Hepatocyte (in vitro differentiated cells): ENCODE results near the gene PCDHB6. TPM values are rescaled to one million over a fixed set of nuclear protein-coding genes. Genes with fewer than 3 reads are reported as not detected.
"Not testable (repeated sequence)": the region's sequence is repeated elsewhere in the genome, so short reads cannot be mapped to it uniquely, and the experiment has no call there.

ENCODE experiments used
- DNase-seq: peaks from one replicate; pipeline ENCODE4 v3.0.0-alpha.2; 2016; ENCODE audit warnings: low spot score
- H2AFZ ChIP-seq: fragments of 200-600 bp; sonication (generic); 2 replicates; pipeline ENCODE4 v1.6.0; 2016; ENCODE audit warnings: antibody characterized with exemption, mild to moderate bottlenecking
- H3K27ac ChIP-seq: fragments of 200-600 bp; sonication (generic); 2 replicates; pipeline ENCODE4 v1.5.1; 2016; ENCODE audit warnings: mild to moderate bottlenecking
- H3K27me3 ChIP-seq: fragments of 200-600 bp; sonication (generic); 2 replicates; pipeline ENCODE4 v1.6.1; 2016
- H3K36me3 ChIP-seq: fragments of 200-600 bp; sonication (generic); replicated peaks from 2 replicates; pipeline ENCODE4 v1.5.1; 2016; ENCODE audit warnings: low read depth; ENCODE audit not compliant: insufficient read depth
- H3K4me1 ChIP-seq: fragments of 200-600 bp; sonication (generic); 2 replicates; pipeline ENCODE4 v1.5.1; 2016; ENCODE audit warnings: mild to moderate bottlenecking, moderate library complexity; ENCODE audit not compliant: insufficient read depth
- H3K4me2 ChIP-seq: fragments of 200-600 bp; sonication (generic); 2 replicates; pipeline ENCODE4 v1.6.0; 2016
- H3K4me3 ChIP-seq: fragments of 200-600 bp; sonication (generic); 2 replicates; pipeline ENCODE4 v1.5.1; 2016; ENCODE audit warnings: mild to moderate bottlenecking
- H3K79me2 ChIP-seq: fragments of 200-600 bp; sonication (generic); 2 replicates; pipeline ENCODE4 v1.6.0; 2017; ENCODE audit warnings: mild to moderate bottlenecking
- H3K9me2 ChIP-seq: fragments of 200-600 bp; sonication (generic); replicated peaks from 2 replicates; pipeline ENCODE4 v1.6.0; 2017; ENCODE audit warnings: mild to moderate bottlenecking; ENCODE audit not compliant: insufficient read depth
- H3K9me3 ChIP-seq: fragments of 200-600 bp; sonication (generic); 2 replicates; pipeline ENCODE4 v1.5.1; 2016; ENCODE audit warnings: low read depth, mild to moderate bottlenecking
- H4K20me1 ChIP-seq: fragments of 200-600 bp; sonication (generic); 2 replicates; pipeline ENCODE4 v1.6.0; 2016; ENCODE audit warnings: mild to moderate bottlenecking; ENCODE audit not compliant: insufficient read depth, poor library complexity, severe bottlenecking
- EZH2 ChIP-seq: fragments of 200-600 bp; sonication (generic); IDR thresholded peaks from 2 replicates; pipeline ENCODE4 v1.6.1; 2016; ENCODE audit warnings: antibody characterized with exemption, mild to moderate bottlenecking, borderline replicate concordance
- EZH2phosphoT487 ChIP-seq: fragments of 200-600 bp; sonication (generic); IDR thresholded peaks from one replicate; pipeline ENCODE4 v1.6.1; 2018; ENCODE audit warnings: antibody characterized with exemption, mild to moderate bottlenecking, low read depth, moderate library complexity; ENCODE audit not compliant: unreplicated experiment, severe bottlenecking
- WGBS: methylation state at CpG from one replicate; pipeline ENCODE4 v1.1.6; 2016; ENCODE audit warnings: low lambda C conversion rate; ENCODE audit errors: missing lambda C conversion rate; 5-methylcytosine and 5-hydroxymethylcytosine counted together
- polyA plus RNA-seq: library from polyadenylated mRNA; unstranded; fragments of >200 nt; fragmentation: Nextera tagmentation; extraction: Ambion mirVana; gene quantifications from 2 replicates; pipeline ENCODE4 v1.2.1, GENCODE V29; 2016
- total RNA-seq: library from RNA; depleted of rRNA; stranded (reverse); fragments of >200 nt; gene quantifications from 2 replicates; pipeline ENCODE4 v1.2.3, GENCODE V29; 2014
- TF ChIP-seq, protein P1 (sequence below): fragments of 200-600 bp; sonication (generic); IDR thresholded peaks from 2 replicates; pipeline ENCODE4 v1.5.1; 2016; ENCODE audit warnings: antibody characterized with exemption, mild to moderate bottlenecking; ENCODE audit not compliant: poor library complexity

Gene PCDHB6
- total RNA-seq (0.56 and 1.1 TPM in 2 replicates), polyA plus RNA-seq (not detected in 2 replicates)

DNA sequence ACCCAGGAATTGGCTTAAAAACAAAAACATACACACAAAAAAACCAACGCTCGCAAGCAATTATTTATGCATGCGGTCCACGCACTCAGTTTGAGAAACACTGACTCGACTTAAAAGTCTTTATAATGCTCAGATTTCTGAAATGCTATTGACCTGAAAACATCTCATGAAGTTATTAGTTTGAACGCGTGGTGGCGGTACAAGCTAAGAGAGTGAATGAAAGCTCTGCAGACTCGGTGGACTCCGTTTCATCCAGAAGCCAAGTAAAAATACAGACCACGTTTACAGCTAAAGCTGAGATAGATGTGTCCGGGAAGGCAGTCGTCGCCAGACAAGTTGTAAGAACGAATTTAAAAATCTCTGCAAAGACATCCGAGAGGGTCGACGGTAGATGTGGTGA, at the start of gene PCDHB6:
Gene PCDHB6, plus strand, starts transcription at position 246 of the 400 bp plus-strand sequence. CDS start 201 bp downstream, outside the sequence.
- DNase-seq = no peak
- no peaks in the 10 kb centered on the region for H3K4me1 ChIP-seq
- no peak within 1 kb of the TSS for H3K4me3 ChIP-seq
- H3K36me3 ChIP-seq = no peaks in the 10 kb centered on the region
- H3K9me3 ChIP-seq = peaks cover 16% of the 10 kb centered on the region
- H3K4me2 ChIP-seq = no peak within 1 kb of the TSS
- H2AFZ ChIP-seq = no peak within 1 kb of the TSS
- no peaks in the 10 kb centered on the region for H3K27me3 ChIP-seq
- TF ChIP-seq EZH2 = no peak
- TF ChIP-seq, protein P1, sequence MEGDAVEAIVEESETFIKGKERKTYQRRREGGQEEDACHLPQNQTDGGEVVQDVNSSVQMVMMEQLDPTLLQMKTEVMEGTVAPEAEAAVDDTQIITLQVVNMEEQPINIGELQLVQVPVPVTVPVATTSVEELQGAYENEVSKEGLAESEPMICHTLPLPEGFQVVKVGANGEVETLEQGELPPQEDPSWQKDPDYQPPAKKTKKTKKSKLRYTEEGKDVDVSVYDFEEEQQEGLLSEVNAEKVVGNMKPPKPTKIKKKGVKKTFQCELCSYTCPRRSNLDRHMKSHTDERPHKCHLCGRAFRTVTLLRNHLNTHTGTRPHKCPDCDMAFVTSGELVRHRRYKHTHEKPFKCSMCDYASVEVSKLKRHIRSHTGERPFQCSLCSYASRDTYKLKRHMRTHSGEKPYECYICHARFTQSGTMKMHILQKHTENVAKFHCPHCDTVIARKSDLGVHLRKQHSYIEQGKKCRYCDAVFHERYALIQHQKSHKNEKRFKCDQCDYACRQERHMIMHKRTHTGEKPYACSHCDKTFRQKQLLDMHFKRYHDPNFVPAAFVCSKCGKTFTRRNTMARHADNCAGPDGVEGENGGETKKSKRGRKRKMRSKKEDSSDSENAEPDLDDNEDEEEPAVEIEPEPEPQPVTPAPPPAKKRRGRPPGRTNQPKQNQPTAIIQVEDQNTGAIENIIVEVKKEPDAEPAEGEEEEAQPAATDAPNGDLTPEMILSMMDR = no peak
- TF ChIP-seq EZH2phosphoT487 = no peak
- no peaks in the 10 kb centered on the region for H4K20me1 ChIP-seq
- no peaks in the 10 kb centered on the region for H3K9me2 ChIP-seq
- 83% methylated on average over 18 of the region's 18 CpGs for WGBS
- H3K79me2 ChIP-seq = no peaks in the 10 kb centered on the region
- H3K27ac ChIP-seq = no peak within 1 kb of the TSS

DNA sequence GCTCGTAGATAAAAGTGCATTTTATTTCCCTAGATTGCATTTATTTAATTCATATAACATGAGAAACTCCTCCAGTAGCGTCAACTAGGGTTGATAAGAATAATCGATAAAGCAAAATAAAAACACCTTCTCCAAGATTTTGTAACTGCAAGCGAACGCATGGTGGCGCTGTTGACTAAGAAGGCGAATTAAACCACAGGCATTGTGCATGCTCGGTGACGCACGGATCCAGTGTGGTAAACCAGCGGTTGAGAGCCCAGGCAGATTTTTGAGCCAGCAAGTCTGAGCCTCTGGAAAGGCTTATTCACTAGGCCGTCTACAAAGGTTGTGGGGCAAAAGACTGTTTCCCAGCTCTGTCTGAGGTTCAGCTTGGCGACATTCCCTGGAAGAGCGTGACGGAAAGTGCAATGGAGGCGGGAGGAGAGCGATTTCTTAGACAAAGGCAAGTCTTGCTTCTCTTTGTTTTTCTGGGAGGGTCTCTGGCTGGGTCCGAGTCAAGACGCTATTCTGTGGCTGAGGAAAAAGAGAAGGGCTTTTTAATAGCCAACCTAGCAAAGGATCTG, 49.5 kb upstream of the PCDHB6 start, which contains the start of gene PCDHB3:
Gene PCDHB3, plus strand, starts transcription at position 231 of the 563 bp plus-strand sequence. Its CDS starts 177 bp downstream, at position 408.
- no peak within 1 kb of the TSS for H3K27ac ChIP-seq
- no peak for TF ChIP-seq EZH2phosphoT487
- no peak for TF ChIP-seq EZH2
- TF ChIP-seq, protein P1 = no peak
- H2AFZ ChIP-seq = no peak within 1 kb of the TSS
- no peaks in the 10 kb centered on the region for H3K9me2 ChIP-seq
- peaks cover 15% of the 10 kb centered on the region for H3K36me3 ChIP-seq
- no peaks in the 10 kb centered on the region for H3K27me3 ChIP-seq
- H3K4me3 ChIP-seq = no peak within 1 kb of the TSS
- H4K20me1 ChIP-seq = no peaks in the 10 kb centered on the region
- 83% methylated on average over 19 of the region's 19 CpGs for WGBS
- no peak for DNase-seq
- no peaks in the 10 kb centered on the region for H3K4me1 ChIP-seq
- H3K9me3 ChIP-seq = peaks cover 43% of the 10 kb centered on the region
- H3K4me2 ChIP-seq = no peak within 1 kb of the TSS
- peaks cover 26% of the 10 kb centered on the region for H3K79me2 ChIP-seq

DNA sequence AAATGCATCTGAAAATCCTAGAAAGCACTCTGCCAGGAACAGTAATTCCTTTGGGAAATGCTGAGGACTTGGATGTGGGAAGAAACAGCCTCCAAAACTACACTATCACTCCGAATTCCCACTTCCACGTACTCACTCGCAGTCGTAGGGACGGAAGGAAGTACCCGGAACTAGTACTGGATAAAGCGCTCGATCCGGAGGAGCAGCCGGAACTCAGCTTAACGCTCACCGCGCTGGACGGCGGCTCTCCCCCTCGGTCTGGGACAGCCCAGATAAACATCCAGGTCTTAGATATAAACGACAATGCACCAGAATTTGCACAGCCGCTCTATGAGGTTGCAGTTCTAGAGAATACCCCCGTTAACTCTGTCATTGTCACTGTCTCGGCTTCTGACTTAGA, 48.8 kb upstream of the PCDHB6 start:
- Histone ChIP-seq H3K9me2 (no peaks in the 10 kb centered on the region), H2AFZ (no peak overlapping the region), H3K79me2 (peaks cover 25% of the 10 kb centered on the region), H3K36me3 (peaks cover 15% of the 10 kb centered on the region), H3K4me1 (no peaks in the 10 kb centered on the region), H3K27me3 (no peaks in the 10 kb centered on the region), H3K4me2 (no peak overlapping the region), H4K20me1 (no peaks in the 10 kb centered on the region), H3K4me3 (no peak overlapping the region), H3K9me3 (peaks cover 49% of the 10 kb centered on the region), H3K27ac (no peak overlapping the region)
- 98% methylated on average over 19 of the region's 20 CpGs for WGBS
- DNase-seq = no peak
- no peak for TF ChIP-seq EZH2phosphoT487
- TF ChIP-seq EZH2 = no peak
- TF ChIP-seq, protein P1 = no peak

DNA sequence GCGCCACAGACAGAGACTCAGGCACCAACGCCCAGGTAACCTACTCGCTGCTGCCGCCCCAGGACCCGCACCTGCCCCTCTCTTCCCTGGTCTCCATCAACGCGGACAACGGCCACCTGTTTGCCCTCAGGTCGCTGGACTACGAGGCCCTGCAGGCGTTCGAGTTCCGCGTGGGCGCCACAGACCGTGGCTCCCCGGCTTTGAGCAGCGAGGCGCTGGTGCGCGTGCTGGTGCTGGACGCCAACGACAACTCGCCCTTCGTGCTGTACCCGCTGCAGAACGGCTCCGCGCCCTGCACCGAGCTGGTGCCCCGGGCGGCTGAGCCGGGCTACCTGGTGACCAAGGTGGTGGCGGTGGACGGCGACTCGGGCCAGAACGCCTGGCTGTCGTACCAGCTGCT, 47.8 kb upstream of the PCDHB6 start:
- Histone ChIP-seq H3K36me3 (peaks cover 18% of the 10 kb centered on the region), H3K9me3 (peaks cover 52% of the 10 kb centered on the region), H3K79me2 (peaks cover 28% of the 10 kb centered on the region)
- H3K9me2 ChIP-seq, DNase-seq, H4K20me1 ChIP-seq, H3K27ac ChIP-seq, H3K4me1 ChIP-seq, H3K4me2 ChIP-seq, H3K27me3 ChIP-seq, H2AFZ ChIP-seq, H3K4me3 ChIP-seq: not testable (repeated sequence)
- 98% methylated on average over 26 of the region's 39 CpGs for WGBS

DNA sequence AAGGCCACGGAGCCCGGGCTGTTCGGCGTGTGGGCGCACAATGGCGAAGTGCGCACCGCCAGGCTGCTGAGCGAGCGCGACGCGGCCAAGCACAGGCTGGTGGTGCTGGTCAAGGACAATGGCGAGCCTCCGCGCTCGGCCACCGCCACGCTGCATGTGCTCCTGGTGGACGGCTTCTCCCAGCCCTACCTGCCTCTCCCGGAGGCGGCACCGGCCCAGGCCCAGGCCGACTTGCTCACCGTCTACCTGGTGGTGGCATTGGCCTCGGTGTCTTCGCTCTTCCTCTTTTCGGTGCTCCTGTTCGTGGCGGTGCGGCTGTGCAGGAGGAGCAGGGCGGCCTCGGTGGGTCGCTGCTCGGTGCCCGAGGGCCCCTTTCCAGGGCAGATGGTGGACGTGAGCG, 47.4 kb upstream of the PCDHB6 start:
- H3K4me2 ChIP-seq, H3K4me3 ChIP-seq, H3K27ac ChIP-seq, H3K27me3 ChIP-seq, H3K9me2 ChIP-seq, H3K4me1 ChIP-seq, DNase-seq, H4K20me1 ChIP-seq, H2AFZ ChIP-seq: not testable (repeated sequence)
- WGBS = 99% methylated on average over 26 of the region's 38 CpGs
- H3K9me3 ChIP-seq = peaks cover 52% of the 10 kb centered on the region
- H3K79me2 ChIP-seq = peaks cover 24% of the 10 kb centered on the region
- peaks cover 18% of the 10 kb centered on the region for H3K36me3 ChIP-seq
